ENCODE data around the gene DRAM2.

Gene DRAM2

GRCh38 chr1:111175349-111175748 lies 35.5 kb upstream of the DRAM2 start:
- Histone ChIP-seq H4K20me1 (ENCODE audit: control insufficient read depth, insufficient read depth, low read depth, low read length) (no peaks in the 10 kb centered on the region), H3K79me2 (ENCODE audit: control insufficient read depth, low read length) (no peaks in the 10 kb centered on the region), H3K4me3 (ENCODE audit: low read length) (no peak overlapping the region), H3K27ac (ENCODE audit: low read depth, low read length) (no peak overlapping the region), H3F3A (ENCODE audit: control insufficient read depth, insufficient read depth) (0 out of 2 replicates have a peak, but pooled peaks cover 3% of the 10 kb centered on the region), H3K4me1 (ENCODE audit: control insufficient read depth, low read length) (peaks cover 12% of the 10 kb centered on the region), H3K4me2 (ENCODE audit: low read length) (no peak overlapping the region), H3K36me3 (ENCODE audit: control insufficient read depth, low read length) (peaks cover 88% of the 10 kb centered on the region), H3K9me2 (replicated peaks; ENCODE audit: control insufficient read depth, low read length) (no peaks in the 10 kb centered on the region), H3K9me3 (ENCODE audit: control insufficient read depth, insufficient read depth, low read length) (no peaks in the 10 kb centered on the region), H3K27me3 (ENCODE audit: control insufficient read depth, low read length) (no peaks in the 10 kb centered on the region)
- TF ChIP-seq CTCF (IDR thresholded peaks at IDR 0.05; ENCODE audit: low read depth, low read length, poor library complexity, severe bottlenecking) (no peak), EZH2phosphoT487 (IDR thresholded peaks at IDR 0.05; ENCODE audit: borderline replicate concordance, low read length) (no peak)

DNA sequence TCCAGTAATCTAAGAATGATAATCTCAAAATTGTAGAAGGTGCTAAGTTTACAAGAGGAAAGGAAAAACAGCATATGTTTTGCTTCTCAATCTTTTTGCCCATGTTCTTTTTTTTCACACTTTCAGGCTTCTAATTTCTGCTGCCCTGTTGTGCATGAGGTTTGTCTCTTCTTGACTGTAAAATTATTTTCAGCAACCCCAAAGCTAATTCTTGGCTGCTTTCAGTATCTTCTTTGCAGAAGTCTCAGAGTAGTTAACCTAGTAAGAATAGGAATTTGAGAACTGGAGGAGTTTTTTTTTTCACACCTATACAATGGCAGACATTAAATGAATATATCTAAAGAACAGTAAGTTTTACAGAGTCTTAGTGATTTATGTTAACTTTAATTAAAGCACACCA lies 34.2 kb upstream of the DRAM2 start:
- TF ChIP-seq CTCF (IDR thresholded peaks at IDR 0.05; ENCODE audit: low read depth, low read length, poor library complexity, severe bottlenecking) = no peak
- TF ChIP-seq EZH2phosphoT487 (IDR thresholded peaks at IDR 0.05; ENCODE audit: borderline replicate concordance, low read length) = no peak
- Histone ChIP-seq H4K20me1 (ENCODE audit: control insufficient read depth, insufficient read depth, low read depth, low read length) (no peaks in the 10 kb centered on the region), H3K36me3 (ENCODE audit: control insufficient read depth, low read length) (peaks cover 90% of the 10 kb centered on the region), H3K9me2 (replicated peaks; ENCODE audit: control insufficient read depth, low read length) (no peaks in the 10 kb centered on the region), H3K4me3 (ENCODE audit: low read length) (no peak overlapping the region), H3K27me3 (ENCODE audit: control insufficient read depth, low read length) (no peaks in the 10 kb centered on the region), H3F3A (ENCODE audit: control insufficient read depth, insufficient read depth) (0 out of 2 replicates have a peak, but pooled peaks cover 3% of the 10 kb centered on the region), H3K79me2 (ENCODE audit: control insufficient read depth, low read length) (no peaks in the 10 kb centered on the region), H3K4me2 (ENCODE audit: low read length) (no peak overlapping the region), H3K27ac (ENCODE audit: low read depth, low read length) (no peak overlapping the region), H3K9me3 (ENCODE audit: control insufficient read depth, insufficient read depth, low read length) (no peaks in the 10 kb centered on the region), H3K4me1 (ENCODE audit: control insufficient read depth, low read length) (peaks cover 12% of the 10 kb centered on the region)

DNA sequence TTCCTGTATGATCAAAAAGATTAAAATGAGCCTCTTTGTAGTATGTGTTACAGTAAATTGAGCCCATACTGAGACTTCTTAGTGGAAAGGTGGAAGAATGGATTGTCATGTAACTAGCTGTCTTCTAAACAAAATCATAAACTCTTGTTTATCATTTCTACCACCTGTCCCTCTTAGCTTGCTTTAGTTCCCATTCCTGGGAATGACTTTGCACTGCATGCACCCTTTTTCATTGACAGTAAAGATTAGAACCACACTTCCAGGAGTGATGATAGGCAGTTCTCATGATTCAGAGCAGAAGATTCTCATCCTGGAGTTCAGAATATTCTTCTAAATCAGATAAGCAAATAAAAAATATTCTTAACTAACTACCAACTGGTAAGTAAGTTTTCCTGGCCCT lies 32.6 kb upstream of the DRAM2 start:
- Histone ChIP-seq H3K27me3 (ENCODE audit: control insufficient read depth, low read length) (no peaks in the 10 kb centered on the region), H3K4me2 (ENCODE audit: low read length) (no peak overlapping the region), H3K36me3 (ENCODE audit: control insufficient read depth, low read length) (peaks cover 90% of the 10 kb centered on the region)

More for the DNA sequence above, 32.6 kb upstream of the DRAM2 start:
- Histone ChIP-seq H3K27ac (ENCODE audit: low read depth, low read length) (no peak overlapping the region), H3F3A (ENCODE audit: control insufficient read depth, insufficient read depth) (0 out of 2 replicates have a peak, but pooled peaks cover 3% of the 10 kb centered on the region), H4K20me1 (ENCODE audit: control insufficient read depth, insufficient read depth, low read depth, low read length) (no peaks in the 10 kb centered on the region), H3K4me3 (ENCODE audit: low read length) (no peak overlapping the region), H3K4me1 (ENCODE audit: control insufficient read depth, low read length) (peaks cover 12% of the 10 kb centered on the region), H3K9me2 (replicated peaks; ENCODE audit: control insufficient read depth, low read length) (no peaks in the 10 kb centered on the region), H3K9me3 (ENCODE audit: control insufficient read depth, insufficient read depth, low read length) (no peaks in the 10 kb centered on the region), H3K79me2 (ENCODE audit: control insufficient read depth, low read length) (no peaks in the 10 kb centered on the region)
- TF ChIP-seq CTCF (IDR thresholded peaks at IDR 0.05; ENCODE audit: low read depth, low read length, poor library complexity, severe bottlenecking) = no peak
- TF ChIP-seq EZH2phosphoT487 (IDR thresholded peaks at IDR 0.05; ENCODE audit: borderline replicate concordance, low read length) = no peak
